NCI-H82 treated with DMSO at 0.1 percent for 48 hours (cell line): ENCODE measurements around the gene HOXD10.

Source experiments
- DNase-seq: peaks from one replicate; lab custom pipeline; 2025; ENCODE audit not compliant: unreplicated experiment; lab: John Stamatoyannopoulos, UW

The HOXD10 gene

GRCh38 chr2:176121190-176122051, 4.8 kb downstream of the HOXD10 start:
- DNase-seq, result no peak

GRCh38 chr2:176122052-176122682, 5.6 kb downstream of the HOXD10 start:
- DNase-seq, result no peak

GRCh38 chr2:176122683-176123410, 6.3 kb downstream of the HOXD10 start, which contains the start of gene HOXD9:
Gene HOXD9 (plus strand): TSS chr2:176122719. CDS start chr2:176122769, 50 bp downstream.
- DNase-seq, result no peak

GRCh38 chr2:176123411-176124109, 7.0 kb downstream of the HOXD10 start:
- no peak for DNase-seq

GRCh38 chr2:176124110-176124946, 7.8 kb downstream of the HOXD10 start:
- no peak for DNase-seq

- no peak for DNase-seq
Measured at GRCh38 chr2:176124947-176125771, 8.6 kb downstream of the HOXD10 start.

GRCh38 chr2:176125772-176126054, 9.1 kb downstream of the HOXD10 start:
- DNase-seq, result no peak

GRCh38 chr2:176126929-176127773, 10.6 kb downstream of the HOXD10 start:
- peak; percentile 23 for DNase-seq

GRCh38 chr2:176127774-176128072, 11.1 kb downstream of the HOXD10 start:
- no peak for DNase-seq

- DNase-seq, result no peak
Measured at GRCh38 chr2:176128172-176128981, 11.8 kb downstream of the HOXD10 start.

- DNase-seq, result peak; percentile 35
Measured at GRCh38 chr2:176128982-176129796, 12.6 kb downstream of the HOXD10 start, which contains the start of gene HOXD8. Gene HOXD8 (plus strand): TSS chr2:176129705. CDS start chr2:176130367, 662 bp downstream.

- no peak for DNase-seq
Measured at GRCh38 chr2:176129813-176130146, 13.2 kb downstream of the HOXD10 start.

- DNase-seq, result no peak
Measured at GRCh38 chr2:176130147-176130956, 13.8 kb downstream of the HOXD10 start.

GRCh38 chr2:176130957-176131847, 14.6 kb downstream of the HOXD10 start:
- DNase-seq, result no peak

GRCh38 chr2:176131848-176132158, 15.2 kb downstream of the HOXD10 start:
- no peak for DNase-seq
